Jurkat, Clone E6-1 (cell line): ENCODE measurements around the gene TBC1D22A.
"Not testable (repeated sequence)": the region's sequence is repeated elsewhere in the genome, so short reads cannot be mapped to it uniquely, and the experiment has no call there.

Source experiments
- DNase-seq: peaks from one replicate; pipeline ENCODE4 v3.0.0-alpha.2; 2011; ENCODE audit warnings: low read depth, low spot score
- H3K4me3 ChIP-seq: 2 replicates; pipeline ENCODE4 v1.5.1; 2011; ENCODE audit warnings: mild to moderate bottlenecking, low read length, control low read depth, moderate library complexity

The TBC1D22A gene

GRCh38 chr22:47048123-47049077, 285.9 kb downstream of the TBC1D22A start:
- no peak overlapping the region for H3K4me3 ChIP-seq
- no peak for DNase-seq

- no peak overlapping the region for H3K4me3 ChIP-seq
- DNase-seq, result no peak
Measured at GRCh38 chr22:47049078-47049624, 286.7 kb downstream of the TBC1D22A start.

- not testable (repeated sequence) for H3K4me3 ChIP-seq, DNase-seq
Measured at GRCh38 chr22:47049736-47050400, 287.4 kb downstream of the TBC1D22A start.

GRCh38 chr22:47050401-47051051, 288.1 kb downstream of the TBC1D22A start:
- DNase-seq, result no peak
- no peak overlapping the region for H3K4me3 ChIP-seq

- no peak overlapping the region for H3K4me3 ChIP-seq
- DNase-seq, result no peak
Measured at GRCh38 chr22:47051441-47052071, 289.1 kb downstream of the TBC1D22A start.

GRCh38 chr22:47052236-47053012, 290.0 kb downstream of the TBC1D22A start:
- DNase-seq, result no peak
- H3K4me3 ChIP-seq, result no peak overlapping the region

GRCh38 chr22:47053013-47053725, 290.7 kb downstream of the TBC1D22A start:
- DNase-seq, result no peak
- H3K4me3 ChIP-seq, result no peak overlapping the region

GRCh38 chr22:47053726-47054141, 291.3 kb downstream of the TBC1D22A start:
- DNase-seq, result no peak
- no peak overlapping the region for H3K4me3 ChIP-seq

- no peak for DNase-seq
- H3K4me3 ChIP-seq, result no peak overlapping the region
Measured at GRCh38 chr22:47054231-47055072, 292.0 kb downstream of the TBC1D22A start.

GRCh38 chr22:47055073-47055355, 292.6 kb downstream of the TBC1D22A start:
- H3K4me3 ChIP-seq, result no peak overlapping the region
- no peak for DNase-seq

- no peak for DNase-seq
- H3K4me3 ChIP-seq, result no peak overlapping the region
Measured at GRCh38 chr22:47055461-47055860, 293.0 kb downstream of the TBC1D22A start.

- DNase-seq, result no peak
- H3K4me3 ChIP-seq, result no peak overlapping the region
Measured at GRCh38 chr22:47055921-47056320, 293.5 kb downstream of the TBC1D22A start.

- no peak for DNase-seq
- H3K4me3 ChIP-seq, result no peak overlapping the region
Measured at GRCh38 chr22:47056361-47056760, 293.9 kb downstream of the TBC1D22A start.

GRCh38 chr22:47056776-47057470, 294.5 kb downstream of the TBC1D22A start:
- no peak overlapping the region for H3K4me3 ChIP-seq
- DNase-seq, result no peak

GRCh38 chr22:47057916-47058585, 295.6 kb downstream of the TBC1D22A start:
- no peak overlapping the region for H3K4me3 ChIP-seq

GRCh38 chr22:47059076-47059475, 296.6 kb downstream of the TBC1D22A start:
- DNase-seq, result no peak
- H3K4me3 ChIP-seq, result no peak overlapping the region

More at GRCh38 chr22:47057916-47058585, 295.6 kb downstream of the TBC1D22A start:
- no peak for DNase-seq
